GM18907 (cell line): ENCODE results near the gene CEMIP.

ENCODE experiments used
- ATAC-seq: cut with Tn5 transposase; IDR thresholded peaks from one replicate; pipeline ENCODE4 v1.9.1; 2021; ENCODE audit warnings: mild to moderate bottlenecking, moderate library complexity; ENCODE audit not compliant: unreplicated experiment

Gene CEMIP

GRCh38 chr15:80780416-80781221 lies 1.4 kb downstream of the CEMIP start:
- ATAC-seq, result no peak

- no peak for ATAC-seq
Observed at GRCh38 chr15:80783260-80783659, 4.1 kb downstream of the CEMIP start.

GRCh38 chr15:80785335-80785734 lies 6.2 kb downstream of the CEMIP start:
- no peak for ATAC-seq

GRCh38 chr15:80785811-80786354 lies 6.7 kb downstream of the CEMIP start:
- no peak for ATAC-seq

GRCh38 chr15:80787316-80787715 lies 8.1 kb downstream of the CEMIP start:
- ATAC-seq, result no peak

- ATAC-seq, result no peak
Observed at GRCh38 chr15:80788536-80788935, 9.4 kb downstream of the CEMIP start.

- ATAC-seq, result no peak
Observed at GRCh38 chr15:80789296-80789695, 10.1 kb downstream of the CEMIP start.

GRCh38 chr15:80789796-80790195 lies 10.6 kb downstream of the CEMIP start:
- no peak for ATAC-seq

GRCh38 chr15:80790236-80790635 lies 11.1 kb downstream of the CEMIP start:
- ATAC-seq, result no peak

- ATAC-seq, result no peak
Observed at GRCh38 chr15:80791004-80791403, 11.8 kb downstream of the CEMIP start.

- no peak for ATAC-seq
Observed at GRCh38 chr15:80796407-80796806, 17.2 kb downstream of the CEMIP start.

GRCh38 chr15:80798911-80799310 lies 19.7 kb downstream of the CEMIP start:
- ATAC-seq, result no peak

- no peak for ATAC-seq
Observed at GRCh38 chr15:80800067-80800466, 20.9 kb downstream of the CEMIP start.

GRCh38 chr15:80801891-80802680 lies 22.9 kb downstream of the CEMIP start:
- no peak for ATAC-seq

- no peak for ATAC-seq
Observed at GRCh38 chr15:80803580-80804525, 24.7 kb downstream of the CEMIP start.

- no peak for ATAC-seq
Observed at GRCh38 chr15:80804970-80805495, 25.9 kb downstream of the CEMIP start.

- ATAC-seq, result no peak
Observed at GRCh38 chr15:80811781-80812315, 32.7 kb downstream of the CEMIP start.

GRCh38 chr15:80815106-80815505 lies 35.9 kb downstream of the CEMIP start:
- no peak for ATAC-seq

- ATAC-seq, result no peak
Observed at GRCh38 chr15:80816049-80816653, 37.0 kb downstream of the CEMIP start.

- no peak for ATAC-seq
Observed at GRCh38 chr15:80816936-80817335, 37.8 kb downstream of the CEMIP start.
